Adrenal gland (tissue), 12 donors: ENCODE data around the gene THADA. TPM values are rescaled to one million over a fixed set of nuclear protein-coding genes. Genes with fewer than 3 reads are reported as not detected.

Source experiments
- DNase-seq, 7 donors: peaks; one replicate each; pipeline ENCODE4 v3.0.0-alpha.2; 2019 to 2020
- H3K27ac ChIP-seq, 5 donors: fragments of 200-600 bp; sonication (generic) in 4 of 5; 1 replicate in 3 of 5; 2 replicates in 2 of 5; pipeline versions ENCODE4 v1.5.1 to v1.8.0; 2016 to 2020; ENCODE audit warnings: mild to moderate bottlenecking in 1 of 5
- H3K27me3 ChIP-seq: fragments of 200-600 bp; 2 replicates; pipeline ENCODE4 v1.8.0; 2021
- H3K36me3 ChIP-seq, 2 donors: fragments of 200-600 bp; replicated peaks in 1 of 2; 1 replicate in 1 of 2; 2 replicates in 1 of 2; pipeline versions ENCODE4 v1.5.1 to v1.8.0; 2018 to 2022
- H3K4me1 ChIP-seq, 2 donors: fragments of 200-600 bp; replicated peaks in 1 of 2; 1 replicate in 1 of 2; 2 replicates in 1 of 2; pipeline versions ENCODE4 v1.5.1 to v1.8.0; 2018 to 2021
- H3K4me3 ChIP-seq, 4 donors: fragments of 200-600 bp; sonication (generic) in 3 of 4; one replicate each; pipeline ENCODE4 v1.5.1; 2016 to 2018
- H3K9me3 ChIP-seq, 3 donors: fragments of 200-600 bp; sonication (generic) in 1 of 3; replicated peaks in 1 of 3; 1 replicate in 2 of 3; 2 replicates in 1 of 3; pipeline versions ENCODE4 v1.5.1 to v1.8.0; 2016 to 2021
- CTCF ChIP-seq, 6 experiments: fragments of 450-650 bp in 4 of 6; fragments of 200-600 bp in 2 of 6; sonication (generic) in 1 of 6; IDR thresholded peaks; 1 replicate in 5 of 6; 2 replicates in 1 of 6; pipeline versions ENCODE4 v1.5.1 to v1.8.0; 2016 to 2021; ENCODE audit warnings: antibody characterized with exemption in 6 of 6, mild to moderate bottlenecking in 2 of 6, moderate library complexity in 1 of 6
- POLR2A ChIP-seq, 2 donors: fragments of 450-650 bp; IDR thresholded peaks; one replicate each; pipeline ENCODE4 v1.6.1; 2017; ENCODE audit warnings: antibody characterized with exemption in 2 of 2, mild to moderate bottlenecking in 2 of 2, moderate library complexity in 1 of 2
- WGBS, 4 donors: extraction: QIAGEN DNeasy Blood & Tissue Kit in 2 of 4; methylation state at CpG; one replicate each; pipeline versions ENCODE4 v1.1.5 to v1.1.7; 2013 to 2017; 5-methylcytosine and 5-hydroxymethylcytosine counted together
- intact Hi-C, 2 donors: fragments of 100-400 bp; cut with DNase I; formaldehyde crosslinking; loops; one replicate each; pipeline versions ENCODE4 v1.14.1 to v1.15.0; 2022 to 2023
- polyA plus RNA-seq, 3 donors: library from polyadenylated mRNA; stranded (reverse); fragments of 200-250 nt in 2 of 3; fragments of 350-450 nt in 1 of 3; fragmentation: Illumina TruSeq in 1 of 3; extraction: RNeasy Lipid Tissue Mini Kit (QIAGEN cat#74804) in 1 of 3; gene quantifications; one replicate each; pipeline ENCODE4 v1.2.3, GENCODE V29; 2013 to 2014
- total RNA-seq, 9 donors: library from RNA; depleted of rRNA in 4 of 9; stranded (reverse); fragments of >200 nt in 4 of 9; fragments of 120-200 nt in 1 of 9; fragmentation: NEBNext Ultra II Directional in 1 of 9; extraction: Animal tissue kit (Norgen Biotek cat#: 25700) in 1 of 9; gene quantifications; one replicate each; pipeline versions ENCODE4 v1.1.0 to v1.2.4, GENCODE V29; 2013 to 2023
- donor health status: healthy with polysubstance abuse.
- donor health status: Bipolar disorder and iron deficiency.
- donor health status: DM: yes; HTN: yes; CAD: no.
- donor health status: DM: no; HTN: no; CAD: no.
- donor health status: DM: no; HTN: no; CAD: no.
- donor health status: DM: yes; HTN: yes; CAD: no.

The THADA gene
- total and polyA plus RNA-seq, 12 donors: 14.1 to 38.4 (median 25.4) TPM

DNA sequence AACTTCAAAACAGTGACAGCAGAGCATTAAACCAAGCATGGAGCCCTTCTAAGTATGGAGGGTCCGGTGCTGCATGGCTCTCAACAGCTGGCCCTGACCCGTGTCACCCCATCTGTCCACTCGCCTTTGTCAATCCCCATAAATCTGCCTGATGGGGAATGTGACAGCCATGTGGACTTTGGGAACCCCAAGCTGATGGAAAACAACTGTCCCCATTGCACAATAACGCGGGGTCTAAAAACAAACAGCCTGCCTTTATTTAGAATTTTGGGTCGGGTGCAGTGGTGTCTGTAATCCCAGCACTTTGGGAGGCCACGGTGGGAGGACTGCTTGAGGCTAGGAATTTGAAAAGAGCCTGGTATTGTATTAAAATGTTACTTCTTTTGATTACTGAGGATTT, 17.1 kb upstream of the THADA start:
- peak in 1 of 7 donors; percentile 64 for DNase-seq
- TF ChIP-seq POLR2A (IDR thresholded peaks at IDR 0.05) (no peak), CTCF (IDR thresholded peaks at IDR 0.05) (no peak)
- 58 to 66% (median 62%) methylated on average over 5 to 7 of the region's 7 CpGs for WGBS, 4 donors
- Histone ChIP-seq H3K27me3 (peaks cover 2% of the 10 kb centered on the region), H3K27ac (no peak overlapping the region), H3K4me1 (no peaks in the 10 kb centered on the region), H3K4me3 (no peak overlapping the region), H3K36me3 (no peaks in the 10 kb centered on the region), H3K9me3 (no peaks in the 10 kb centered on the region)
- intact Hi-C loops: no loop called here

- no peaks in the 10 kb centered on the region for H3K4me1 ChIP-seq
- 42 to 54% (median 49%) methylated on average over 14 of the region's 14 CpGs for WGBS, 4 donors
- H3K4me3 ChIP-seq: no peak overlapping the region
- DNase-seq: peak; percentile 55 to 89 (median 75)
- H3K27ac ChIP-seq: no peak overlapping the region
- peak; percentile 63 to 78 (median 70) for TF ChIP-seq CTCF (IDR thresholded peaks at IDR 0.05)
- TF ChIP-seq POLR2A (IDR thresholded peaks at IDR 0.05): no peak
- H3K36me3 ChIP-seq: no peaks in the 10 kb centered on the region
- H3K27me3 ChIP-seq: no peaks in the 10 kb centered on the region
- intact Hi-C loops: no loop called here
- H3K9me3 ChIP-seq: no peaks in the 10 kb centered on the region
Observed at GRCh38 chr2:43611987-43612894, 16.4 kb upstream of the THADA start.

DNA sequence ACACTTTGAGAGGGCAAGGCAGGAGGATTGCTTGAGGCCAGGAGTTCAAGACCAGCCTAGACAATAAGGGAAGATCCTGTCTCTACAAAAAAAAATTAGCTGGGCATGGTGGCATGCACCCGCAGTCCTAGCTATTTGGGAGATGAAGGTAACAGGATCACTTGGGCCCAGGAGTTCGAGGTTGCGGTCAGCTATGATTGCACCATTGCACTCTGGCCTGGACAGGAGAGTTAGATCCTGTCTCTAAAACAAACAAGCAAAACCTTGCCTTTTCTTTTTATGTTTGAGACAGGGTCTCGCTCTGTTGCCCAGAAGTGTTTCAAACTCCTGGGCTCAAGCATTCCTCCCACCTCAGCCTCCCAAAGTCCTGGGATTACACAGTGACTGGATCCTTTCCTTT, 14.5 kb upstream of the THADA start:
- intact Hi-C loops: no loop called here
- WGBS, 4 donors: 78 to 93% (median 82%) methylated on average over 4 of the region's 4 CpGs
- no peak for DNase-seq

More for the DNA sequence above, 14.5 kb upstream of the THADA start:
- H3K36me3 ChIP-seq: no peaks in the 10 kb centered on the region
- no peak for TF ChIP-seq CTCF (IDR thresholded peaks at IDR 0.05)
- TF ChIP-seq POLR2A (IDR thresholded peaks at IDR 0.05): no peak
- no peaks in the 10 kb centered on the region for H3K27me3 ChIP-seq
- no peak overlapping the region for H3K4me3 ChIP-seq
- no peaks in the 10 kb centered on the region for H3K9me3 ChIP-seq
- H3K27ac ChIP-seq: no peak overlapping the region
- no peaks in the 10 kb centered on the region for H3K4me1 ChIP-seq
